ENCODE results near the gene STX5. TPM values are rescaled to one million over a fixed set of nuclear protein-coding genes. Genes with fewer than 3 reads are reported as not detected.

Gene STX5
- total and polyA plus RNA-seq, 9 of the 15 experiments (the other 6 are each of a cell fraction or from before 2014, with no cell fraction given) = 2.8 to 28.6 (median 23.7) TPM

GRCh38 chr11:62831520-62832335 lies at the start of gene STX5 (continued):
- TF ChIP-seq ZBTB11 (CRISPR knock-in tag; IDR thresholded peaks at IDR 0.05) (peak in 1 of 3 experiments; percentile 90; a peak in 2 of 6 replicates), USF2 (CRISPR knock-in tag; IDR thresholded peaks at IDR 0.05) (peak; percentile 66), ZBTB7A (IDR thresholded peaks at IDR 0.05; ENCODE audit: borderline replicate concordance, control insufficient read depth, low read depth, low read length) (peak; percentile 23; the same call in 1 of the 2 replicates), RBM25 (IDR thresholded peaks at IDR 0.05; ENCODE audit: low read depth, low read length, severe bottlenecking) (peak; percentile 92), ESRRA (IDR thresholded peaks at IDR 0.05; ENCODE audit: borderline replicate concordance, low read depth) (no peak), ZNF347 (CRISPR knock-in tag; IDR thresholded peaks at IDR 0.05; ENCODE audit: low read depth) (no peak), SP2 (IDR thresholded peaks at IDR 0.05; ENCODE audit: extremely low read depth, low read depth, low read length, poor library complexity, severe bottlenecking) (peak; percentile 93), MBD2 (IDR thresholded peaks at IDR 0.05; ENCODE audit: borderline replicate concordance, low read depth) (peak; percentile 96), ETV1 (tag; conservative IDR thresholded peaks at IDR 0.05; ENCODE audit: low read depth) (0 out of 2 replicates have a peak, but pooled peaks have one; percentile 19), ZNF41 (CRISPR knock-in tag; conservative IDR thresholded peaks at IDR 0.05) (no peak), RBBP5 (IDR thresholded peaks at IDR 0.05; ENCODE audit: borderline replicate concordance, insufficient read depth, low read length, poor library complexity, severe bottlenecking) (peak; percentile 53), TAF7 (tag; IDR thresholded peaks at IDR 0.05) (peak; percentile 92), ZKSCAN3 (CRISPR knock-in tag; IDR thresholded peaks at IDR 0.05) (no peak), HDAC2 (IDR thresholded peaks at IDR 0.05) (no peak), LARP7 (IDR thresholded peaks at IDR 0.05) (peak; percentile 57; the same call in 1 of the 2 replicates)
- TF ChIP-seq, protein P1, sequence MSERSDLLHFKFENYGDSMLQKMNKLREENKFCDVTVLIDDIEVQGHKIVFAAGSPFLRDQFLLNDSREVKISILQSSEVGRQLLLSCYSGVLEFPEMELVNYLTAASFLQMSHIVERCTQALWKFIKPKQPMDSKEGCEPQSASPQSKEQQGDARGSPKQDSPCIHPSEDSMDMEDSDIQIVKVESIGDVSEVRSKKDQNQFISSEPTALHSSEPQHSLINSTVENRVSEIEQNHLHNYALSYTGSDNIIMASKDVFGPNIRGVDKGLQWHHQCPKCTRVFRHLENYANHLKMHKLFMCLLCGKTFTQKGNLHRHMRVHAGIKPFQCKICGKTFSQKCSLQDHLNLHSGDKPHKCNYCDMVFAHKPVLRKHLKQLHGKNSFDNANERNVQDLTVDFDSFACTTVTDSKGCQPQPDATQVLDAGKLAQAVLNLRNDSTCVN (CRISPR knock-in tag; IDR thresholded peaks at IDR 0.05) = 0 out of 2 replicates have a peak, but pooled peaks have one; percentile 55
- TF ChIP-seq, protein P2, sequence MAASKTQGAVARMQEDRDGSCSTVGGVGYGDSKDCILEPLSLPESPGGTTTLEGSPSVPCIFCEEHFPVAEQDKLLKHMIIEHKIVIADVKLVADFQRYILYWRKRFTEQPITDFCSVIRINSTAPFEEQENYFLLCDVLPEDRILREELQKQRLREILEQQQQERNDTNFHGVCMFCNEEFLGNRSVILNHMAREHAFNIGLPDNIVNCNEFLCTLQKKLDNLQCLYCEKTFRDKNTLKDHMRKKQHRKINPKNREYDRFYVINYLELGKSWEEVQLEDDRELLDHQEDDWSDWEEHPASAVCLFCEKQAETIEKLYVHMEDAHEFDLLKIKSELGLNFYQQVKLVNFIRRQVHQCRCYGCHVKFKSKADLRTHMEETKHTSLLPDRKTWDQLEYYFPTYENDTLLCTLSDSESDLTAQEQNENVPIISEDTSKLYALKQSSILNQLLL (CRISPR knock-in tag; IDR thresholded peaks at IDR 0.05; ENCODE audit: borderline replicate concordance) = no peak
- TF ChIP-seq, protein P3, sequence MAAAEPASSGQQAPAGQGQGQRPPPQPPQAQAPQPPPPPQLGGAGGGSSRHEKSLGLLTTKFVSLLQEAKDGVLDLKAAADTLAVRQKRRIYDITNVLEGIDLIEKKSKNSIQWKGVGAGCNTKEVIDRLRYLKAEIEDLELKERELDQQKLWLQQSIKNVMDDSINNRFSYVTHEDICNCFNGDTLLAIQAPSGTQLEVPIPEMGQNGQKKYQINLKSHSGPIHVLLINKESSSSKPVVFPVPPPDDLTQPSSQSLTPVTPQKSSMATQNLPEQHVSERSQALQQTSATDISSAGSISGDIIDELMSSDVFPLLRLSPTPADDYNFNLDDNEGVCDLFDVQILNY (CRISPR knock-in tag; IDR thresholded peaks at IDR 0.05) = no peak

All from K562 (cell line).